NT2/D1 (cell line): Measurements from ENCODE around the gene GSTCD.
"Not testable (repeated sequence)": the region's sequence is repeated elsewhere in the genome, so short reads cannot be mapped to it uniquely, and the experiment has no call there.

Source experiments
- SUZ12 ChIP-seq: IDR thresholded peaks from 2 replicates; pipeline ENCODE4 v1.6.1; 2011; ENCODE audit not compliant: insufficient read length, insufficient read depth; ENCODE audit errors: extremely low read depth
- YY1 ChIP-seq: IDR thresholded peaks from 2 replicates; pipeline ENCODE4 v1.6.1; 2011; ENCODE audit not compliant: insufficient read length, insufficient read depth
- ZNF274 ChIP-seq: IDR thresholded peaks from 2 replicates; pipeline ENCODE4 v1.6.1; 2011; ENCODE audit warnings: mild to moderate bottlenecking, low read depth, low read length

DNA sequence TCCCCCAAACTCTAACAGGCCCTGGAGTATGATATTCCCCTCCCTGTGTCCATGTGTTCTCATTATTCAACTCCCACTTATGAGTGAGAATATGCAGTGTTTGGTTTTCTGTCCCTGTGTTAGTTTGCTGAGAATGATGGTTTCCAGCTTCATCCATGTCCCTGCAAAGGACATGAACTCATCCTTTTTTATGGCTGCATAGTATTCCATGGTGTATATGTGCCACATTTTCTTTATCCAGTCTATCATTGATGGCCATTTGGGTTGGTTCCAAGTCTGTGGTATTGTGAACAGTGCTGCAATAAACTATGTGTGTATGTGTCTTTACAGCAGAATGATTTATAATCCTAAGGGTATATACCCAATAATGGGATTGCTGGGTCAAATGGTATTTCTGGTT, 61.9 kb downstream of the GSTCD start:
- TF ChIP-seq ZNF274, SUZ12, YY1: not testable (repeated sequence)
